ENCODE data around the gene SHB.

Gene SHB

DNA sequence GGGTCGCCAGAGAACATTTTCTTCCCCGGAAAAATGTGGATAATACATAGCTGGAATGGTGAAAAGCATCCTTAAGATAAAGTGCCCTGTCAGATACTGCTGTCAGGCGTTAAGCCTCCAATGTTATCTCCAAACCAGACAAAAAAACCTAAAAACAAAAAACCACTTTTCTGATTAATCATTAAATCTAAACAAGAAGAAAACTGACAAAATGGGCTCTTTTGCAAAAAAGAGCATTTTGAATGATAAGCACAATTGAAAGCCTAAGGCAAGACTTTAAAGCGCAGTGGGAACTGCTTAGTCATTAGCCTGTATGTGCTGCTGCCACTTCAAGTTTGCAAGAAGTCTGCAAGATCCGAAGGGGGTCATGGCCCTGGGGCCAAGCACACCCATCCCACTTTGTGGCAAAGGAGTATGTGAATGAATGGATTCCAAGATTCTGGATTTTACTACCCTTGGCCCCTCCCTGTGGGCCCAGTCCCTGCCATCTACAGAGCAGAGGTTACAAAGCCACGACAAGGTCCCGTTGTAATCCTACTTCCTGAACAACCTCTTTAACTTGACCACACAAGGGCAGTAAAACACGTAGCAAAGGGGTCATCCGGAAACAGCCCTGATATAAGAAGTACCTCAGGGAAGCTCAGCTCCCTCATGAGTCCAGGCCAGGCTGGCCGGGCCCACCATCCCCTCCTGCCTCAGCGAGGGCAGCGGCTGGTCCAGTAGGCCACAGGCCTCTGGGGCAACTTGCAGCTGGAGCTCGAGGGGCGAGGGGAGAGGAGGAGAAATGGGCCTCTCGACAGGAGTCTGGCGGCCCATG lies 29.7 kb downstream of the SHB start:
- H3K27ac ChIP-seq = no peak overlapping the region
- no peak for TF ChIP-seq ZFX (IDR thresholded peaks at IDR 0.05; ENCODE audit: borderline replicate concordance)
- TF ChIP-seq, protein P1, sequence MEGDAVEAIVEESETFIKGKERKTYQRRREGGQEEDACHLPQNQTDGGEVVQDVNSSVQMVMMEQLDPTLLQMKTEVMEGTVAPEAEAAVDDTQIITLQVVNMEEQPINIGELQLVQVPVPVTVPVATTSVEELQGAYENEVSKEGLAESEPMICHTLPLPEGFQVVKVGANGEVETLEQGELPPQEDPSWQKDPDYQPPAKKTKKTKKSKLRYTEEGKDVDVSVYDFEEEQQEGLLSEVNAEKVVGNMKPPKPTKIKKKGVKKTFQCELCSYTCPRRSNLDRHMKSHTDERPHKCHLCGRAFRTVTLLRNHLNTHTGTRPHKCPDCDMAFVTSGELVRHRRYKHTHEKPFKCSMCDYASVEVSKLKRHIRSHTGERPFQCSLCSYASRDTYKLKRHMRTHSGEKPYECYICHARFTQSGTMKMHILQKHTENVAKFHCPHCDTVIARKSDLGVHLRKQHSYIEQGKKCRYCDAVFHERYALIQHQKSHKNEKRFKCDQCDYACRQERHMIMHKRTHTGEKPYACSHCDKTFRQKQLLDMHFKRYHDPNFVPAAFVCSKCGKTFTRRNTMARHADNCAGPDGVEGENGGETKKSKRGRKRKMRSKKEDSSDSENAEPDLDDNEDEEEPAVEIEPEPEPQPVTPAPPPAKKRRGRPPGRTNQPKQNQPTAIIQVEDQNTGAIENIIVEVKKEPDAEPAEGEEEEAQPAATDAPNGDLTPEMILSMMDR (IDR thresholded peaks at IDR 0.05) = no peak

DNA sequence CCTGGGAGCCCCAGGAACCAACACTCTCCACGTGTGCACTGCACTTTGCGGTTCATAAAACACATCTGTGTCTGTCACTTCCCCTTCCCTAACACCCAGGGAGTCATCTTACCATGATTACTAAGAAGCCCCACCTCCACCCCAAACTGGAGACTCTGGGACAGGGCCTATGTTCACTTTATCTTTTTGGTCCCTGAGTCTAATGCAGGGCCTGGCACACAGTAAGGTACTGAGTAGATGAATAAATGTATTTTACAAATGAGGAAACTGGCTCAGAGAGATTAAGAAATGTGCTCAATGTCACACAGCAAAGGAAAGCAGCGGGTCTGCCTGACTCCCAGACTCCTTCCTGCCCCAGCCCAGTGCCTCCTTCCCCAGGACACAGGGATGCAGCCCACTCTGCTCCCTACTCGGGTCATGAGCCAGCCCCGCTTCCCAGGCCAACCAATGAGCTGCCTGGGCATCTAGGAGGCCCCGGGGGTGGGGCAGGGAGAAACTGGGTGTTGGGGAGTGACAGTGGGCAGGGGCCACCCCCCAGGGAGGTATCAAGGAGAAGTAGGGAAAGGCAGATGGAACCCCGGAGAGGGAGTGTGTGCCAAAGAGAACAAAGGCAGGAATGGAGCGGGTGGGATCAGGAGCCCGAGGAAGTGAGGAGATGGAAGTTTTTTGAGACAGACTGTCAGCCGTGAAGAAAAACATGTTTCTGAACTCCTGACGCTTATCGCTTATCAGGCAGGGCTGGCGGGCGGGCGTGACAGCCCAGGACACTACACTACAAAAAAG lies 30.5 kb downstream of the SHB start:
- H3K27ac ChIP-seq = no peak overlapping the region
- no peak for TF ChIP-seq ZFX (IDR thresholded peaks at IDR 0.05; ENCODE audit: borderline replicate concordance)
- TF ChIP-seq, protein P1 (IDR thresholded peaks at IDR 0.05) = no peak

DNA sequence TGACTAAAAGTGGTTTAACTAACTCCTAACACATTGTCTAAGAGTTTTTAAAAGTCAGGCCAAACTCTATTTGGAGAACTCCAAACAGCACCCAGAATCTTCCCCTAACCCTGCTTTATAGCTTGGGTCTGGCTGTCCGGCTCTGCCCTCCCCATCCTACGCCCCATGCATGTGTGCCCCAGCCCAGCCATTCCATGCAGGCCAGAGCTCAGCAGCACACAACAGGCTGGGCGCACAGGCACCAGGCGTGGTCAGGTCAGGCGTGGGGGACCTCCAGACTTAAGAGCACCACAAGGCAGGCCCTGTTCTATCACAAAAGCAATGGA lies 31.1 kb downstream of the SHB start:
- TF ChIP-seq, protein P1 (IDR thresholded peaks at IDR 0.05) = no peak
- no peak for TF ChIP-seq ZFX (IDR thresholded peaks at IDR 0.05; ENCODE audit: borderline replicate concordance)
- H3K27ac ChIP-seq = no peak overlapping the region

DNA sequence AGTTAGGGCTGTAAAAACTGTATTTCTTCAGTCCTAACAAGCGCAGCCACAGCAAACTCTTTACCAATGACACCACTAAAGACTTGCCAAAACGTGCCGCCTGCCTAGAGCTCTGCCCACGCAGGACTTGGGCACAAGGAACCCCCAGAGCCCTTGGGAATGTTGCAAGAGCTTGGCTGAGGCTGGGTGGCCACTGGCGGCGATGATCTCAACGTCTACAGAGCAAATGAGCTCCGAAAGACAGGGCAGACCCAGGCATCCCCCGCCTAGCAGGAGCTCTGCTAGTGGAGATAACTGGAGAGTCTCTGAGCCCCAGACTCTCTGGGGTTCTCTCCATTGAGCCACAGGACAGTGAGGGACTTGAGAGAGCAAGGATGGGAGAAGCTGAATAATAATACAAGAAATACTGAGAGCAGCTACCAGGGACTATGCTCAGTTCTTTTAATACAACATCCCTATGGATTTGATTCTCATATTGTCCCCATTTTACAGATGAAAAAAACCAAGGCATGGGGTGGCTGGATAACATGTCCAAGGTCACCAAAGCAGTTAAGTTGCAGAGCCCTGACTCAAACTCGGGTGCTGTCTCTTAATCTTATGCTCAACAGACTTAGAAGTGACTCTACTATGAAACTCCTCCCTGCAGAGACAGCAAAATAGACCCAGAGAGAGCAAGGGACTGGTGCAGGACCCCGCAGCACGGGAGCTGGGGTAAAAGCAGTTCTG lies 32.5 kb downstream of the SHB start:
- no peak overlapping the region for H3K27ac ChIP-seq
- no peak for TF ChIP-seq ZFX (IDR thresholded peaks at IDR 0.05; ENCODE audit: borderline replicate concordance)
- TF ChIP-seq, protein P1 (IDR thresholded peaks at IDR 0.05) = no peak

DNA sequence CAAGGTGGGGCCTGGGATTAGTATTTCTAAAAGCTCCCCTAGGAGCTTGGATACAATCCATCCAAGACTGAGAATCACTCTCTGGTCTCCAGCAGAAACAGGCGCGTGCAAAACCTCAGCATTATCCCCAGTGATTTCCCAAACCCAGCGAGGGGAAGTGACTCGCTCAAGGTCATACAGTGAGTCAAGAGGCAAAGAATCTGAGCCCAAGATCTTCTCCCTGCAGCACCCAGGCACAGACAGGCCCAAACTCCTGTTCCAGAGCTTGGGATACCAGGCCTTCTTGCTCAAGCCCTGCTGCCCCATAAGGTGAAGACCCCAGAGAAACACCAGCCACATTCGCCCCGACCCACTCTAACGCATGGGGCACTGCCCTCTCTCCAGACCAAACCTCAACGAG lies 33.2 kb downstream of the SHB start:
- TF ChIP-seq, protein P1 (IDR thresholded peaks at IDR 0.05) = no peak
- TF ChIP-seq ZFX (IDR thresholded peaks at IDR 0.05; ENCODE audit: borderline replicate concordance) = no peak
- H3K27ac ChIP-seq = no peak overlapping the region

DNA sequence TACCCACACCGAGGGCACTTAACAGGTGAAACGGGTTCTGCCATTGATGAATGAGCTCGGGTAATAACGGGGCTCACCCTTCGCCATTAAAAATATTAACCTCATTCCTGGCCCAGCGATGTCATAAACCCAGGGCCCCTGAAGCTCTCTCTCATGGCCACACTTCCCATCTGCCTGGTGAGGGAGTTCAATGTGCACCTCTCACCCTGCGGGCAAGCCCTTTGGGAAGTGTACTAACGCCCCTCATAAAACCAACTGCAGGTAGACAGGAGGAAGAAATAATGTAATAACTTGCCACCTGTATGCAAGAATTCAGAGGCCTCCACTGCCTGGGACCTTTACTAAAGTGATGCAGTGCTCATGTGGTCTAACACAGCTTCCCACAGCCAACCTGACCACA lies 35.1 kb downstream of the SHB start:
- TF ChIP-seq, protein P1 (IDR thresholded peaks at IDR 0.05) = no peak
- no peak overlapping the region for H3K27ac ChIP-seq

Measured in 22Rv1 (cell line).